ENCODE results near the gene ASNSD1. TPM values are rescaled to one million over a fixed set of nuclear protein-coding genes. Genes with fewer than 3 reads are reported as not detected.

The ASNSD1 gene
- 10 to 100 TPM; 61.7 to 78.7 (median 70.2) TPM for total RNA-seq

DNA sequence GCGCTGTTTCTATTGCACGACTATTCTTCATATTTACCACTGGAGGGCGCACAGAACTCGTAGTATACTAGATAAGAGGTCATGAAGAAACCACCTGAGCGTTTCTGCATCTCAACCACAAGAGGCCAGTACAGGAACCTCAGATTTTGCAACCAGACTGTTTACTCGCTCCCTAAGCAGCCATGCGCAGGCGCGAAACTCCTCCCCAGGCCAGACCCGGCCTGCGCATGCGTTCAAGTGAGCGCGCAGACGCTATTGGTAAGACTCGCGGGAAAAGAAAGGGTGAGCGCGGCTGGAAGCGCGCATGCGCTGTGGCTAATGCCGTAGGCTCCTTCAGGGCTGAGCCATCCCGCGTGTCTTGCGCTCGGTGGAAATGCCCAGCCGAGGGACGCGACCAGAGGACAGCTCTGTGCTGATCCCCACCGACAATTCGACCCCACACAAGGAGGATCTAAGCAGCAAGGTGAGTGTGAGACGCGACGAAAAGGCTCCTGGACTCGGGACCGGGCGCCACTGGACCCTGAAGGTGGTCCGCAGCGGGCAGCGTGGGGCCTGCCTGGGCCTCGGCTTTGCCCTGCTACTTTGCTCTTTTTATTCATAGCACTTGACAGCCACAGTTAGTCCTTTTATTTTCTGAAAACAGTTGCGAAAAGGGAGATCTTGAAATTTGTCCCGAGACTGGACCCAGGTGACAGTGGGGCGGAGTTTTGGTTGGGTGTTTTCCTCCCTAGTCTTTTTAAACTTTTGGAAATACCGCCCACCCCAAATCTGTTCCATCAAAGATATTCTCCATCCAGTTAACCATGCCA, at the start of gene ASNSD1:
ASNSD1 (plus strand) TSS at position 312 of the 809 bp plus-strand sequence. CDS start 4,674 bp downstream, outside the sequence.
- peak; percentile 99 for DNase-seq
- Mint-ChIP-seq H3K27me3 (ENCODE audit: low read depth) (no peaks in the 10 kb centered on the region), H3K4me3 (no peak within 1 kb of the TSS), H3K4me1 (ENCODE audit: low read depth) (peaks cover 51% of the 10 kb centered on the region), H3K36me3 (ENCODE audit: insufficient read depth) (peaks cover 10% of the 10 kb centered on the region), H3K9me3 (no peaks in the 10 kb centered on the region)
- peak; percentile 93 to 96 for ATAC-seq

DNA sequence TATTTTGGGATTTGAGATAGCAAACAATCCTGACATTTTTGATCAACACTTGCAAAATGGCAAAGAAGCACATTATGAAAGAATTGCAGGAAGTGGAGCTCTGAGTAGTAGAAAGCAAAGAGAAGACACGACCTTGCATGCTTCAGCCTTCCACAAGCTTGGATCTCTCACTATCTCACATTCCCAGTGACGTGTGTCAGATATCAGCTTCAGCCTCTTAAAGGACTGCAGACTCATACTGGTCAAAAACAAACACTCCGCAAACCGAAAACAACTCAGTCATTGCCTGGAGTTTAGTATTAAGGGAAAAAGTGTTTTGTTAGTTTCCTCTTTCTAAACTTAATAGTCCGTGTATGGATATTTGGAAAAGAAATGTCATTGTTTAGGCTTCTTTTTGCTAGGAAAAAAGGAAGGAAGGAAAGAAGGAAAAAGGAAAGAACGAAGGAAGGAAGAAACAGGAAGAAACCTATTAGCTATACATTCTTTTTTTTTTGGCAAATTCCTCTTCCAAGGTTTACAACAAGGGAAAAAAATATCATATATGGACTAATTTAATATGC, 48.1 kb upstream of the ASNSD1 start:
- Mint-ChIP-seq H3K36me3 (ENCODE audit: insufficient read depth) (no peaks in the 10 kb centered on the region), H3K9me3 (no peaks in the 10 kb centered on the region), H3K4me3 (no peak overlapping the region), H3K27me3 (ENCODE audit: low read depth) (no peaks in the 10 kb centered on the region), H3K4me1 (ENCODE audit: low read depth) (peaks cover 3% of the 10 kb centered on the region)
- ATAC-seq (no peak), DNase-seq (no peak)

DNA sequence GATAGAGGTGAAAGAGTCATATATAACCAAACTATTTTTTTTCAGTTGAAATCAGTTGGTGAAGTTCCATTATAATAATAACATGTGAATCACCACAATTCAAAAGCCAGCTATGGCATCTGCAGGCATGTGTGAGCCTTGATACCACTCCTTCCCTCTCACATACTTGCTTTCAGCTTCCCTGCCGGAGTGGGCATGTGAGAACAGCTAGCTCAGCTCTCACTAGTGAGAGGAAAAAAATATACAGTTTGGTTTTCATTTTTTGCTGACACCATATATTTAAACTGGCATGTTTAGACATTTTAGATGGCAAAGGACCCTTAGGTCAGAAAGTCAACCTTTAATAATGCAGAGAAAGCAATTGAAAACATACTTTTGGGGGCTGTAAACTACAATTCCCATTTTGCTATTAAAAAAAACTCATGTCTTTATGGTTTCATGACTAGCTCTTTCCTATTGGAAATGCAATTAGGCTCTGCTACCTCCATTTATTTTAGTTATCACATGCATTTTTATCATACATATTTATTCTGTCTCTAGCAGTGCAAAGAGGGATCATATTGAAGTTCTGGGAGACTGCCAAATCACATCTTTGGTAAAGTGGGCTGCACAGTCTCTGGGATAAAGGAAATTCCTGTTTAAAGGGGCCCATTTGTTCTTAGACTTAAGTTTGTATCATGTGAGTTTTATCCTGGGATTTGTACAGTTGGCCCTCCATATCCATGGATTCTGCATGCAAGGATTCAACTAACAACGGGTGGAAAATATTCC, 47.4 kb upstream of the ASNSD1 start:
- Mint-ChIP-seq H3K27me3 (ENCODE audit: low read depth) (no peaks in the 10 kb centered on the region), H3K4me3 (no peak overlapping the region), H3K9me3 (no peaks in the 10 kb centered on the region), H3K4me1 (ENCODE audit: low read depth) (peaks cover 3% of the 10 kb centered on the region), H3K36me3 (ENCODE audit: insufficient read depth) (no peaks in the 10 kb centered on the region)
- ATAC-seq (no peak), DNase-seq (no peak)

DNA sequence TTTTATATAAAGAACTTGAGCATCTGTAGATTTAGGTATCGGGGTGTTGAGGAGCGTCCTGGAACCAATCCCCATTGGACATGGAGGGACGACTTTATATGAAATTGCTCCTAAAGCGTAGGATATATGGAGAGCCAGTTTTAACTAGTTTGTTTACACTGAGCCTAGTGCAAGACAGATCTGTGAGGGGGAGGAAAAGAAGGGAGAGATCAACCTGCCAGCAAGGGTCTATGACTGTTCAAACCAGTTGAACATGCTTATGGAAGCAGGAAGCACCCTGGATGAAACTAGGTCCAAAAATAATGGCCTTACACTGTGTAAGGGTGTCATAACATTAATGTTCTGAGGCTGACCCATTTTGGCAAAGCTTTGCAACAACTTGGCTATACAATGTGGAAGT, 46.7 kb upstream of the ASNSD1 start:
- H3K36me3 Mint-ChIP-seq (ENCODE audit: insufficient read depth), result no peaks in the 10 kb centered on the region
- H3K4me3 Mint-ChIP-seq, result no peak overlapping the region
- DNase-seq (no peak), ATAC-seq (no peak)
- peaks cover 3% of the 10 kb centered on the region for H3K4me1 Mint-ChIP-seq (ENCODE audit: low read depth)
- H3K27me3 Mint-ChIP-seq (ENCODE audit: low read depth), result no peaks in the 10 kb centered on the region
- no peaks in the 10 kb centered on the region for H3K9me3 Mint-ChIP-seq

DNA sequence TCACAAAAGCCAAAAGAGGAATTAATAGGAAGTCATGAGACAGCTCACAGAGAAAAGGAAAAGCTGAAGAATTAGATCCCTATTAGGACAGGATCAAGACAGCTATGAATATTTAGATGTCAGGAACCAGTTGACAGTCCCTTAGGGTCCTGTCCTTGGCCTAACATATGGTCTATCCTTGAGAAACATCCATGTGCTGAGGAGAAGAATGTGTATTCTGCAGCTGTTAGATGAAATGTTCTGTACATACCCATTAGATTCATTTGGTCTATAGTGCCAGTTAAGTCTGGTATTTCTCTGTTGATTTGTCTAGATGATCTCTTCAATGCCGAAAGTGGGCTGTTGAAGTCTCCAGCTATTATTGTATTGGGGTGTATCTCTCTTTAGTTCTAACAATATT, 43.1 kb upstream of the ASNSD1 start:
- Mint-ChIP-seq H3K4me3 (no peak overlapping the region), H3K9me3 (no peaks in the 10 kb centered on the region), H3K36me3 (ENCODE audit: insufficient read depth) (no peaks in the 10 kb centered on the region), H3K4me1 (ENCODE audit: low read depth) (peaks cover 1% of the 10 kb centered on the region), H3K27me3 (ENCODE audit: low read depth) (no peaks in the 10 kb centered on the region)
- no peak for ATAC-seq
- no peak for DNase-seq

DNA sequence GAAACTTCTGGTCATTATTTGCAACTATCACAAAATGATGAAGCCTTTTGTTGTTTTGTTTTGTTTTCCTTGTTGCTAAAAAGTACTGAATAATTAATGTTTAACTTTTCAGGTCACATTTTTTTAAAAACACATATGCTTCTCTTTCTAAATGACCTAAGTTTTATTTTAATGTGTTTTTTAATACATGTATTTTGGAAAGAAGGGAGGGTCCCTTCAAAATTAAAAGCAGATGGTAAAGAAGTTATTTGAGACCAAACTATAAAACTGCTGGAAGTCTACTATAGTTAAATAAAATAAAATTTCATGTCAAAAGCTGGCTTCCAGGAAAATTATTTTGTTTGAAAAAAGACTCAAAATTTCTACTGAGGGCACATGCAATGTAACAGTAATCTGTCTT, 39.5 kb upstream of the ASNSD1 start:
- Mint-ChIP-seq H3K36me3 (ENCODE audit: insufficient read depth) (no peaks in the 10 kb centered on the region), H3K9me3 (no peaks in the 10 kb centered on the region), H3K4me1 (ENCODE audit: low read depth) (peaks cover 19% of the 10 kb centered on the region), H3K4me3 (no peak overlapping the region), H3K27me3 (ENCODE audit: low read depth) (no peaks in the 10 kb centered on the region)
- DNase-seq (no peak), ATAC-seq (no peak)

DNA sequence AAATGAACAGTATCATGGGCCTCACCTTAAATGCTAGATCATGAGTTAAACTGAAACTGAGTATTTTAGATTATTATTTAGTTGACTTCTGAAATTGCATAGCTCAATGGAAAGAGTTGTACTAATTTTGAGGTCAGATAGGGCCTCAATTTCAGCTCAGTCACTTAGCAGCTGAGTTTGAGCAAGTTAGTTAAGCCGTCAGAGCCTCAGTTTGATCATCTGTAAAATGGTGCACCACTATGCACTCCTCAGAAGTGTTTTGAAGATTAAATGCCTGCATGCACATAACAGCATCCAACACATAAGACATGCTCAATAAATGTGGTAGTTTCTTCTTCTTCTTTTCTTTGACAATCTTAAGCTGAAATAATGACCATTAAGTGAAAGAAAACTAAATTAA, 38.2 kb upstream of the ASNSD1 start:
- Mint-ChIP-seq H3K4me3 (no peak overlapping the region), H3K36me3 (ENCODE audit: insufficient read depth) (no peaks in the 10 kb centered on the region), H3K9me3 (no peaks in the 10 kb centered on the region), H3K27me3 (ENCODE audit: low read depth) (no peaks in the 10 kb centered on the region), H3K4me1 (ENCODE audit: low read depth) (peaks cover 19% of the 10 kb centered on the region)
- ATAC-seq, result no peak
- no peak for DNase-seq

DNA sequence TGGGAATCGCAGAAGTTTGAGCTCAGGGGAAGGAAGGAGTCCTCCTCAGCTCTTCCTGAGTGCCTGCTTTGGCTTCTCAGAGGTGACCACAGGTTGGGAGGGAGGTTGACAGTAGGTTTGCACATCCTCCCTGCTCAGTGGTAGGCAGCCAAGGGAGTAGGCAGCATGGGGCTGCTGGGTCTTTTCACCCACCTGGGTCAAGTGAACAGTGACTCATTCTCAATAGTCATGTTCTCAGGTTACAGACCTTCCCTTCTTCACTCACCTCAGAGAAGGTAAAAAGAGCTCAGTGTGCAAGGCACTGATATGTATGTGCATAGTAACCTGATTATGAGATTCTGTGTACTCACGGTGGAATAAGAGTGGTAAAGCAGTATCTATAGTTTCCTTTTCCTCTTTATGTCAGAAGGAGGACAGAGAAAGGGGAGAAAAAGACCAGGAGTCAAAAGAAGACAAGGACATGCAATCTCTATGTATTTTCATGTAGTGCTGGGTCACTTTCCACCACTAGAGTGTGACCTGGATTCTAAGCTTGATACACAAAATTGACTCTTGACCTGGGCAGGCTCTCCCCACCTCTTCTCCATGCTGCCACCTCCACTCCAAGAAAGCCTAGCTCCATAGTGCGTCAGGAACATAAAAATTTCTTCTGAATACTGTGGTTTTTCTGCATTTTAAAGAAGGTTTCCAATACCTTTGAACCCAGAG, 36.5 kb upstream of the ASNSD1 start:
- no peak for DNase-seq
- ATAC-seq, result peak in 1 of 2 donors; percentile 40
- no peaks in the 10 kb centered on the region for H3K27me3 Mint-ChIP-seq (ENCODE audit: low read depth)
- peaks cover 19% of the 10 kb centered on the region for H3K4me1 Mint-ChIP-seq (ENCODE audit: low read depth)
- H3K9me3 Mint-ChIP-seq, result no peaks in the 10 kb centered on the region
- H3K4me3 Mint-ChIP-seq, result no peak overlapping the region
- no peaks in the 10 kb centered on the region for H3K36me3 Mint-ChIP-seq (ENCODE audit: insufficient read depth)

DNA sequence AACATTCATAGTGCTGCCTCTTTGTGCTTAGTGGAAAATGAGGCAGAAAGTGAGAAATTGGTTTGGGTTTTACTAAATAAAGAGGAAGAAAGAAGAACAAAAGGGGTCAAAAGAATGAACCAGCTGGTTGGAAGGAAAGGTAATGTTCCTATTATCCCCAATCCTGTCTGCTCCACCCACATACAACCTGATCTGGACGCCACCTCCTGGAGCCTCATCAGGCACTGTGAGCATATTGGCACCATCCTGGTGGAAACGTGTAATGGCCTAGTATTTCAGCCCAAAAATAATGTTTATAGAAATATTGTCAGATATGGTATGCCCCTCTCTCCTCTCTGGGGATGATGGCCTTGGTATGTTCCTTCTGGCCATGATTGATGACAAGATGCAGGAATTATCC, 35.6 kb upstream of the ASNSD1 start:
- Mint-ChIP-seq H3K9me3 (no peaks in the 10 kb centered on the region), H3K4me1 (ENCODE audit: low read depth) (peaks cover 19% of the 10 kb centered on the region), H3K36me3 (ENCODE audit: insufficient read depth) (no peaks in the 10 kb centered on the region), H3K27me3 (ENCODE audit: low read depth) (no peaks in the 10 kb centered on the region), H3K4me3 (no peak overlapping the region)
- no peak for ATAC-seq
- no peak for DNase-seq

DNA sequence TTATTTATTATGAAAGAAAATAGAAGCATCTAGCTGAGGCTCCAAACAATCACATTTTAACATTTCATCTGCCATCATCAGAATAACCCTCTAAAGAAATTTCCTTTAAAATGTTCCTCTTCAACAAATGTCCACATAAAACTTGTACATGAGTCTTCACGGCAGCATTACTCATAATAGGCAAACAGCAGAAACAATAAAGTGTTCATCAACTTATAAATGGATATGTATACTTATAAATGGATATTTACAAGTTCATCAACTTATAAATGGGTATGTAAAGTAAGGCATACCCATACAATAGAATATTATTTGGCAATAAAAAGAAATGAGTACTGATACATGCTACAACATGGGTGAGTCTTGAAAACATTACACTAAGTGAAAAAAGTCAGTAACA, 33.5 kb upstream of the ASNSD1 start:
- Mint-ChIP-seq H3K27me3 (ENCODE audit: low read depth) (no peaks in the 10 kb centered on the region), H3K4me3 (no peak overlapping the region), H3K9me3 (no peaks in the 10 kb centered on the region), H3K4me1 (ENCODE audit: low read depth) (peaks cover 19% of the 10 kb centered on the region), H3K36me3 (ENCODE audit: insufficient read depth) (no peaks in the 10 kb centered on the region)
- ATAC-seq (no peak), DNase-seq (no peak)

DNA sequence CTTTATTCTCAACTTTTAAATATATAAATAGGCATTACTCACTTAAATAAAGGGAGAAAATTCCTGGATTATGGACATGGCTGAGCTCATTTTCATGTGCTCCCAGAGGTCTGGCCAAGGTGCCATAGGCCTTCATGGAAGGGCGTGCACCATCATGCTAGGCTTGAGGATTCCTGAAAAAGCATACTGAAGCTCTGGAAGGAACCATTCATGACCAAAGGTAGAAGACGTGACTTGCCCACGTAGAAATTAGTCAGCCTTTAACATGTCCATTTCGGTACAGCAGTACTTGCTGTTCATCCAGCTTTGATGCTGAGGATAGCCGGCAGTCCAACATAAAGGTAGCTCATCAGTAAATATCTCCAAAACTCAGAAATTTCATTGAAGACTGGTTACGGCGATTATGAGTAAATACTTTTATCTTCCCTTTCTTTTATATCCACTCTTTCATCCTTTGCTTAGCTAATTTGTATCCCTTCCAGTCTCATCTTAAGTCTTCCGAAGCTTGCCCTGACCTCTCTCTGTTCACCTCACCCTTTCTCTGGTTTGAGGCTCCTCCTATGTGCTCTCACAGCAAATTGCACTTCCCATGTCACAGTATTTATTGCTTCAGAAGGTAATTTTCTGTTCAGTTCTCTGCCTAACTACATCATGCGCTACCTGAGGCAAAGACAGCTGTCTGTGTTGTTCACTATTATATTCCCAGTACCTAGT, 32.3 kb upstream of the ASNSD1 start:
- Mint-ChIP-seq H3K27me3 (ENCODE audit: low read depth) (no peaks in the 10 kb centered on the region), H3K9me3 (no peaks in the 10 kb centered on the region), H3K4me1 (ENCODE audit: low read depth) (peaks cover 19% of the 10 kb centered on the region), H3K4me3 (no peak overlapping the region), H3K36me3 (ENCODE audit: insufficient read depth) (no peaks in the 10 kb centered on the region)
- ATAC-seq, result no peak
- no peak for DNase-seq

DNA sequence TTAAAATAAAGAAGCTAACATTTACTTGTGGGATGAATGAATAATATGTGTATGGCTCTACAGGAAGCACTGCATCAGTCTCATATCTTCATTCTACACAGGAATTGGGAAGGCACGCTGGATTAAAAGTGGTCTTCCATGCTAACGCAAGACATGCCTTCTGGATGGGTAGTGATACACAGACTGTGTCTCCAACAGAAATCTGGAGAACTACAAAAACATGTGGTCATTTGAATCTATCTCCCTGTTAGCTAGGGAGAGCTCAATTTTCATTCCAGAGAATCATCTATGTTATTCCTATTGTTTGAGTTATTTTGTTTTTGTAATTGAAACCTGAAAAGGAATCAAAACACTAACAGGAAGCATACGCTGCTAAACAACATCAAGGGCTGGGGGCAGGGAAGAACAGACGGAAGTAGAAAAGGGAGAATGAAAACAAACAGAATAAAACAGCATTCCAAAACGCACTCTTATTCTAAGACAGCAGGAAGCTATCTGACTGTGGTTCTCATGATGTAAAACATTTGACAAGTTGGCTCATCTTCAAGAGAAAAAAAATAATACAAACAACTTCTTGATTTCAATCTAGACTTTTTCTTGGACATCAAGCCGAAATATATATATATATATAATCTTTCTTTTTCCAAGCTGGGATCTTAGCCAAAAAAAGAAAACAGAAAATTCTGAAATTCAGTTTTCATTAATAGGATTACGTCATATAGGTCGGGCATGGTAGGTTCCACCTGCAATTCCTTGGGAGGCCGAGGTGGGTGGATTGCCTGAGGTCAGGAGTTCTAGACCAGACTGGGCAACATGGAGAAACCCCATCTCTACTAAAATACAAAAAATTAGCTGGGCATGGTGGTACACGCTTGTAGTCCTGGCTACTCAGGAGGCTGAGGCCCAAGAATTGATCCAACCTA, 31.5 kb upstream of the ASNSD1 start:
- no peak for ATAC-seq
- H3K9me3 Mint-ChIP-seq, result no peaks in the 10 kb centered on the region

DNA sequence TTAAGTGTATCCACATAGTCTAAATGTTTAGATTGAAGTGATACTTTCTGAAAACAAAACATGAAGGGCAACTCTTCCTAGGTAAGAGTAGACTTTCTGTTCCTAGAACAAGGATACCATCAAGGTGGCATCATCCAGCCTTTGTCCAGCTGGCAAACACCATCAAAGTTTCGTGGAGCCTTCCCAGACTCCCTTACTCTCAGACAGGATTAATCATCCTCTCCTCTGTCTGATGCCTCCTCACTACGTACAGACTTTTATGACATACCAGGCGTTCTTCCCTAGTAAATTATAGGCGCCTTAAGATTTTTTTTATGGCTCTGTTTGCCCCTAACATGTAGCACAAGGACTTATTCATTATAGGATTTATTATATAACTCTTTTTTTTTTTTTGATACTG, 29.4 kb upstream of the ASNSD1 start:
- Mint-ChIP-seq H3K36me3 (ENCODE audit: insufficient read depth) (no peaks in the 10 kb centered on the region), H3K27me3 (ENCODE audit: low read depth) (no peaks in the 10 kb centered on the region), H3K4me3 (no peak overlapping the region), H3K4me1 (ENCODE audit: low read depth) (no peaks in the 10 kb centered on the region), H3K9me3 (no peaks in the 10 kb centered on the region)
- no peak for DNase-seq
- ATAC-seq, result no peak

More for the DNA sequence above, 31.5 kb upstream of the ASNSD1 start:
- no peak for DNase-seq
- Mint-ChIP-seq H3K27me3 (ENCODE audit: low read depth) (no peaks in the 10 kb centered on the region), H3K4me1 (ENCODE audit: low read depth) (peaks cover 15% of the 10 kb centered on the region), H3K4me3 (no peak overlapping the region), H3K36me3 (ENCODE audit: insufficient read depth) (no peaks in the 10 kb centered on the region)

All from activated T-cell treated with anti-CD3 and anti-CD28 coated beads, Interleukin-2, amount 50 U/mL, for 4 hours (primary cell).